Inferior parietal cortex (tissue), 1 donor: ENCODE data around the gene SFMBT1.

ENCODE experiments used
- DNase-seq: peaks from one replicate; pipeline ENCODE4 v3.0.0-alpha.2; 2016; ENCODE audit errors: extremely low spot score

Gene SFMBT1

GRCh38 chr3:52990637-52991036, 55.2 kb downstream of the SFMBT1 start:
- DNase-seq, result no peak

GRCh38 chr3:52986938-52987337, 58.9 kb downstream of the SFMBT1 start:
- DNase-seq, result no peak

- no peak for DNase-seq
Observed at GRCh38 chr3:52986049-52986448, 59.8 kb downstream of the SFMBT1 start.

- DNase-seq, result no peak
Observed at GRCh38 chr3:52983828-52984227, 62.0 kb downstream of the SFMBT1 start.

- peak; percentile 8 for DNase-seq
Observed at GRCh38 chr3:52983336-52983807, 62.5 kb downstream of the SFMBT1 start.

- DNase-seq, result no peak
Observed at GRCh38 chr3:52982839-52983238, 63.0 kb downstream of the SFMBT1 start.

GRCh38 chr3:52979190-52979983, 66.5 kb downstream of the SFMBT1 start:
- no peak for DNase-seq

- DNase-seq, result no peak
Observed at GRCh38 chr3:52978109-52978754, 67.6 kb downstream of the SFMBT1 start.

- no peak for DNase-seq
Observed at GRCh38 chr3:52973806-52974205, 72.1 kb downstream of the SFMBT1 start.

GRCh38 chr3:52971895-52972294, 74.0 kb downstream of the SFMBT1 start:
- DNase-seq, result no peak

GRCh38 chr3:52967398-52967797, 78.5 kb downstream of the SFMBT1 start:
- no peak for DNase-seq

- no peak for DNase-seq
Observed at GRCh38 chr3:52962160-52962559, 83.7 kb downstream of the SFMBT1 start.

GRCh38 chr3:52959773-52960172, 86.1 kb downstream of the SFMBT1 start:
- DNase-seq, result no peak

- DNase-seq, result no peak
Observed at GRCh38 chr3:52939600-52939999, 106.3 kb downstream of the SFMBT1 start.

- DNase-seq, result peak; percentile 69
Observed at GRCh38 chr3:52934630-52935530, 111.0 kb downstream of the SFMBT1 start.

- DNase-seq, result no peak
Observed at GRCh38 chr3:52931889-52932288, 114.0 kb downstream of the SFMBT1 start.

- DNase-seq, result no peak
Observed at GRCh38 chr3:52931328-52931727, 114.5 kb downstream of the SFMBT1 start.

GRCh38 chr3:52930748-52931147, 115.1 kb downstream of the SFMBT1 start:
- DNase-seq, result no peak

GRCh38 chr3:52926554-52926953, 119.3 kb downstream of the SFMBT1 start:
- DNase-seq, result no peak

GRCh38 chr3:52925405-52926313, 120.2 kb downstream of the SFMBT1 start:
- DNase-seq, result no peak

GRCh38 chr3:52923963-52924362, 121.9 kb downstream of the SFMBT1 start:
- DNase-seq, result no peak
